GM12864 (cell line): ENCODE results near the gene GAK.

ENCODE experiments used
- DNase-seq: peaks from one replicate; pipeline ENCODE4 v3.0.0-alpha.2; 2011; ENCODE audit warnings: low read depth
- H3K4me3 ChIP-seq: 2 replicates; pipeline ENCODE4 v1.5.1; 2011; ENCODE audit warnings: mild to moderate bottlenecking, low read depth, low read length, control low read depth
- CTCF ChIP-seq: IDR thresholded peaks from 2 replicates; pipeline ENCODE4 v1.5.1; 2011; ENCODE audit warnings: low read depth, mild to moderate bottlenecking, moderate library complexity, low read length, control low read depth, inconsistent platforms; ENCODE audit errors: missing control alignments

The GAK gene

GRCh38 chr4:839675-840443 is 92.3 kb downstream of the GAK start:
- no peak for DNase-seq
- TF ChIP-seq CTCF, result no peak
- no peak overlapping the region for H3K4me3 ChIP-seq

- DNase-seq, result no peak
- no peak overlapping the region for H3K4me3 ChIP-seq
These were observed 94.3 kb downstream of the GAK start for GRCh38 chr4:837772-838171.

GRCh38 chr4:836750-837301 is 95.3 kb downstream of the GAK start:
- no peak for TF ChIP-seq CTCF
- H3K4me3 ChIP-seq, result no peak overlapping the region
- DNase-seq, result no peak

More at GRCh38 chr4:837772-838171, 94.3 kb downstream of the GAK start:
- no peak for TF ChIP-seq CTCF

- no peak for TF ChIP-seq CTCF
- DNase-seq, result no peak
- H3K4me3 ChIP-seq, result no peak overlapping the region
These were observed 96.1 kb downstream of the GAK start for GRCh38 chr4:836003-836511.

DNA sequence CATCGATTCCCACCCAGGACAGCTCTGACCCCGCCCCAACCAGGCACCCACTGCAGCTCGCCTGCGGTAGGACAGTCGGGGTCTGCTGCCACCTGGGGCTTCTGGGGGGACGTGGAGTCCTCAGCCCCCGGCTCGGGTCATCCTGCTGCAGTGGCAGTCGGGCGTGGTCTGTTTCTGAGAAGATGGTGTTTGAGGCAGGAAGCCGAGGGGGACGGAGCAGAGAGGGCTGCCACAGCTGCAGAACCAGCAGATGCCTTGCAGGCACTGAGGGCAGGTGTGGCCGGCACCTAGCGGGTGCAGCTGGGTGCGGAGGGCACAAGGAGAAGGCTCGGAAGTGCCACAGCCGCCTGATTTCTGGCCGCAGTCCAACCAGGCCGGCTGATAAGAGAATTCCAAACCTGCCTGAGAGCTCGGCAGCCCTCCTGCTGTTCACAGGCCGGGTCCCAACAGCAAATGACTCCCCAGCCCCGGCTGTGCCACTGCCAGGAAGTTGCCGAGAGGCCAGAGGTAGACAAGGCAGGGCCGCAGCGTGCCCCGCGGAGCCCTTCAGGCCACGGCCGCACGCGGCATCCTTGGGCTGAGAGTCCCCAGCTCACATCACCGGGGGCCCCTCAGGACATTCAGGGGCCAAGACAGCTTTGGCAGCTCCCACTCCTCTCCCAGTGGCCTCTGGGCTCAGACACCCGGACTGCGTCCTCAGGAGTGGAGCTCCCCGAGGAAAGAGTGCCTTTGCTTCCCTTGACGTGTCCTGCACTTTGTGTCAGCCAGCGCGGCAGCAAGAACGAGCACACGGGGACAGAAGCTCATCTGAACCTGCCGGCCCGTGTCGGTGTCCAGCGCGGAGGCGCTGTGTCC is 96.7 kb downstream of the GAK start:
- no peak for TF ChIP-seq CTCF
- no peak for DNase-seq
- H3K4me3 ChIP-seq, result no peak overlapping the region

GRCh38 chr4:834368-835147 is 97.6 kb downstream of the GAK start:
- TF ChIP-seq CTCF, result no peak
- no peak for DNase-seq
- no peak overlapping the region for H3K4me3 ChIP-seq
